Hematopoietic multipotent progenitor cell treated with erythropoietin and hydrocortisone succinate and interleukin-3 and kit ligand, for 15 days (in vitro differentiated cells): ENCODE measurements around the gene SLC1A4.
"Not testable (repeated sequence)": the region's sequence is repeated elsewhere in the genome, so short reads cannot be mapped to it uniquely, and the experiment has no call there.

Experiments used
- DNase-seq: peaks from one replicate; pipeline ENCODE4 v3.0.0-alpha.2; 2015; ENCODE audit warnings: low spot score

Gene SLC1A4

DNA sequence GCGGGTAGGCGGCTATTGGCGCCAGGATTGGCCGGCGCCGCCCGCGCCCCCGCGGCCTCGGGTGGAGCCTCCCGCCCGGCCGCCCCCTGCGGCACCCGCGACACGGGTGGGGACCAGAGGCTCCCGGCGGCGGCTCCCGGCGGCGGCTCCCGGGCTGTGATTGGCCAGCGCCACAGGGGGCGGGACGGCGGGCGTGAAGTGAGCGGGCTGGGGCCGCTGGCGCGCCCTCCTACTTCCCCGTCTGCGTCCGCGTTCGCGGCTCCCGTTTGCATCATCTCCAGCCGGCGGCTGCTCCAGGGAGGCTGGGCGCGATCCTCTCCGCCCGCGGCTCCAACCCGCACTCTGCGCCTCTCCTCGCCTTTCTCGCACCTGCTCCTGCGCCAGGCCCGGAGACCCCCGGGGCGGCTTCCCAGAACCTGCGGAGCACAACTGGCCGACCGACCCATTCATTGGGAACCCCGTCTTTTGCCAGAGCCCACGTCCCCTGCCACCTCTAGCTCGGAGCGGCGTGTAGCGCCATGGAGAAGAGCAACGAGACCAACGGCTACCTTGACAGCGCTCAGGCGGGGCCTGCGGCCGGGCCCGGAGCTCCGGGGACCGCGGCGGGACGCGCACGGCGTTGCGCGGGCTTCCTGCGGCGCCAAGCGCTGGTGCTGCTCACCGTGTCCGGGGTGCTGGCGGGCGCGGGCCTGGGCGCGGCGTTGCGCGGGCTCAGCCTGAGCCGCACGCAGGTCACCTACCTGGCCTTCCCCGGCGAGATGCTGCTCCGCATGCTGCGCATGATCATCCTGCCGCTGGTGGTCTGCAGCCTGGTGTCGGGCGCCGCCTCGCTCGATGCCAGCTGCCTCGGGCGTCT, at the start of gene SLC1A4:
Gene SLC1A4, plus strand, starts transcription at position 274 of the 856 bp plus-strand sequence. Its CDS starts 245 bp downstream, at position 519.
- DNase-seq, result peak; percentile 76

- DNase-seq, result no peak
These were observed 48.1 kb upstream of the SLC1A4 start for GRCh38 chr2:64941143-64941542.

- no peak for DNase-seq
These were observed 47.4 kb upstream of the SLC1A4 start for GRCh38 chr2:64941801-64942200.

- no peak for DNase-seq
These were observed 46.5 kb upstream of the SLC1A4 start for GRCh38 chr2:64942693-64943092.

DNA sequence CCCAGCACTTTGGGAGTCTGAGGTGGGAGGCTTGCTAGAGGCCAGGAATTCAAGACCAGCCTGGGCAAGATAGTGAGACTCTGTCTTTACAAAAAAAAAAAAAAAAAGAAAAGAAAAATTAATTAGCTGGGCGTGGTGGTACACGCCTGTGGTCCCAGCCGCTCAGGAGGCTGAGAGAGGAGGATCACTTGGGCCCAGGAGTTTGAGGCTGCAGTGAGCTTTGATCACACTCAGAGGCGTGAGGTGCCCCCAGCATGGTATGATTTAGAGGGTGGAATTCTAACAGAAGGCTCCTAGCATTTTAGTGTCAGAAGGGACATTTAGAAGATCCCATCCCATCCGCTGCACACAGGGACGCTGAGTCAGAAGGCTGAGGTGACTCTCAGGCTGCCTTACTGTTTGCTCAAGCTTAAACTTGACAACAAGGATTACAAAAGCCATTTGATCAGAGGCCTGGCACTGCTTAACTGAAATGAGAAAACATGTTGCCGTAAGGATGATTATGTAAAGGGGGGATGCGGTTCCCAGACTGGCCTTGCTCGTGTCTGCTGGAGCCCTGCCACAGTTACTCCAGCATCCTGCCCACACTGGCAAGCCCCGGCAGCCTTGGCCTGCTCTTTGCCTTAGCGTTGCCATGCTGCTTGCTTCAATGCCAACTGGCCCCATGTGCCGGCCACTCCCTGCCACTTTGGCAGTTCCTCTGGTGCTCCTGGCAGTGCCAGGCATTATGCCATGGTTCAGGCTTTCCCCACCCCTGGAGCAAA, 45.6 kb upstream of the SLC1A4 start:
- no peak for DNase-seq

GRCh38 chr2:64944484-64944883, 44.7 kb upstream of the SLC1A4 start:
- DNase-seq, result no peak

GRCh38 chr2:64945973-64946768, 43.0 kb upstream of the SLC1A4 start:
- DNase-seq, result no peak

GRCh38 chr2:64946769-64947247, 42.4 kb upstream of the SLC1A4 start:
- no peak for DNase-seq

GRCh38 chr2:64947885-64948284, 41.3 kb upstream of the SLC1A4 start:
- DNase-seq, result no peak

- DNase-seq, result no peak
These were observed 38.7 kb upstream of the SLC1A4 start for GRCh38 chr2:64950226-64951160.

DNA sequence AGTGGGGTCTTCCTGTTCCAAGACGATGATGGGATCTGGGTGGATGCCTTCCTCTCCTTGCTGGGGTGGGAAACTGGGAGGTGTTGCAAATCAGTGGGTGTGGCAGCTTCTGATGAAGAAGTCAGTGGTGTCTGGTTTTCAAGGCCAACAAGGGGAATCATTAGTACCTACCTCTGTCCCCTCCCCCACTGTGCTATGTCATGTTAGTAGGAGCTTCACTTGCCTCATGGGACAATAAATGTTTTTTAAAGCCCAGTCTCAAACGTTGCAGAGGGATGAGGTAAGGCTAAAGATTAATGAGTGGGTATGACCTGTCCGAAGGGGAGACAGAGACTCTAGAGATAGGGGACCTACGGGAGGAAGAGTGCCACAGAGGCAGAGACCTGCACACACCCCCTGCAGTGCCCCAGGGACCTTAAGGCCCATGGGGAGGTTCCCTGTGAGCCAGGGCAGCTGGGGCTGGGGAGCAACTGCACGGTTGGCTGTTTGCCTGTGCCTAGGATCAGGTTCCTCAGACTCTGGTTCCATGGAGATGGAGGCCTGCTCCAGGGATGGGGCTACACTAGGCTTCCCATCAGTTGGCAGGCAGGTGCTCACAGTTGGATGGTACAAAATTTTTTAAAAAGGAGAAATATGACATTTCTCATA, 37.8 kb upstream of the SLC1A4 start:
- no peak for DNase-seq

- no peak for DNase-seq
These were observed 37.1 kb upstream of the SLC1A4 start for GRCh38 chr2:64952096-64952495.

GRCh38 chr2:64952511-64953482, 36.4 kb upstream of the SLC1A4 start:
- no peak for DNase-seq

GRCh38 chr2:64955467-64955866, 33.7 kb upstream of the SLC1A4 start:
- no peak for DNase-seq

DNA sequence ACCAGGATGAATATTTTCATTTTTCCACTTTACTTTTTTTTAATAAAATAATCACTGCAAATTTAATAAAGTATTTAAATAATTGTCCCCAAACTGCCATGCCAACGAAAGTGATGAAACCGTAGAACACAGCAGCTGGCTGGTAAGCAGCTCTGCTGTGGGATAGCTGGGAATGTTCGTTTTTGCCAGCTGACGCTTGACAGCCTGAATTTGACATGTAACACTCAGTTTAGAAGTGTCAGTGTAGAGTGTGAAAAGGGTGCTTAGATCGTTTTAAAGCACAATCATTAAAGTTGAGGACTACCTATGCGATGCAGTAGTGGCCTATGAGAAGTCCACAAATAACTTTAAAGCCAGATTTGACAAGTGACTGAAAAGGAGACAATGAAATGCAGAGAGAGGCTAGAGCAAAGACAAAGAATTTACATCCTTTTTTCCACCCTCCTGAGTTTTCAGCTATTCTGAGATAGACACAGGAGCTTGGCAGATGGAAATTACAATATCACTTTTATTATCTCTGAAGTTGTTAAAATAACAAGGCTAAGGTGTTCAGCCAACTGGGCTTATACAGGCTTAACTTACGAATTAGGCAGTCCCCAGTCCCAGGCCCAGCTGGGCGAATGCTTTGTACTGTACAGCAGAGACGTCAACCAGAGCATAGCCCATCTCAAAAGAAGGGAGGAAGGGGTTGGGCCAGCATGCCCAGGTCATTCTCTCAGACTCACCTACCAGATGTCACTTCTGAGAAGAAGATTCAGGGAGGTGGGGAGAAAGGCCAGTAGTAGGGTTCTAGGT, 31.9 kb upstream of the SLC1A4 start:
- DNase-seq, result no peak

- DNase-seq, result no peak
These were observed 30.6 kb upstream of the SLC1A4 start for GRCh38 chr2:64958556-64958955.

DNA sequence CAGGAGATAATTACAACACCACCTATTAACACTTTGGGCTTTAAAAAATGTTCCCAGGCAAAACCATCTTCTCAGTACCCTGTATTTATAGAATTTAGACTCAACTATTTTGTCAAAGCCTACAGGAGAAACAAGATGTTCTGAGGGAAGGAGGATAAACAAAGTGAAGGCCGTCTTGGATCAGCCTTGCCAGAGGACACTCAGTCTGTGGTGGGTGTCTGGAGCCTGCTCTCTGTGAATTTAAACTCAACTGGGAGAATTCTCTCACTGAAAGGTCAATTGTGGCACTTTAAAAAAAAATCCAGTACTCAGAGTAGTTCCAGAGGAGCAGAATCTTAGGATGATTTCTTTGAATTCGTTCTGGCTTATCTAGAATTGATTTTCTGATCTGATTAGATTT, 28.4 kb upstream of the SLC1A4 start:
- no peak for DNase-seq

GRCh38 chr2:64963138-64963537, 26.1 kb upstream of the SLC1A4 start:
- not testable (repeated sequence) for DNase-seq

- no peak for DNase-seq
These were observed 25.5 kb upstream of the SLC1A4 start for GRCh38 chr2:64963719-64964118.
